GM12865 (cell line): ENCODE measurements around the gene NEDD1.

ENCODE experiments used
- DNase-seq: peaks from one replicate; pipeline ENCODE4 v3.0.0; 2010; ENCODE audit warnings: low read depth
- H3K4me3 ChIP-seq: 2 replicates; pipeline ENCODE4 v1.5.1; 2011; ENCODE audit warnings: mild to moderate bottlenecking, low read depth, low read length, control low read depth
- TF ChIP-seq, protein P1 (sequence below): IDR thresholded peaks from 2 replicates; pipeline ENCODE4 v1.5.1; 2011; ENCODE audit warnings: low read length, control low read depth, low read depth, inconsistent platforms; ENCODE audit not compliant: insufficient read depth; ENCODE audit errors: missing control alignments

Gene NEDD1

DNA sequence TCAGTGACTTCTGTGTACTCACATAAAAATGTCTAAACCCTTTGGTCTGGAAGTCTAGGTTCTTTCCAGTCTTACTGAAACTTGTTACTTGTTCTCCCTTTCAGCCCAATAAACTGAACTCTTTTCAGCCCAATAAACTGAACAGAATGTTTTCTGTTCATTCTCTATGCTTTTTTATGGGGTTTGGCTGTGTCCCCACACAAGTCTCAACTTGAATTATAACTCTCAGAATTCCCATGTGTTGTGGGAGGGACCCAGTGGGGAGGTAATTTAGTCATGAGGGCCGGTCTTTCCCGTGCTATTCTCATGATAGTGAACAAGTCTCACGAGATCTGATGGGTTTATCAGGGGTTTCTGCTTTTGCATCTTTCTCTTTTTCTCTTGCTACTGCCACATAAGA lies 15.0 kb upstream of the NEDD1 start:
- DNase-seq = peak; percentile 44
- no peak overlapping the region for H3K4me3 ChIP-seq
- TF ChIP-seq, protein P1, sequence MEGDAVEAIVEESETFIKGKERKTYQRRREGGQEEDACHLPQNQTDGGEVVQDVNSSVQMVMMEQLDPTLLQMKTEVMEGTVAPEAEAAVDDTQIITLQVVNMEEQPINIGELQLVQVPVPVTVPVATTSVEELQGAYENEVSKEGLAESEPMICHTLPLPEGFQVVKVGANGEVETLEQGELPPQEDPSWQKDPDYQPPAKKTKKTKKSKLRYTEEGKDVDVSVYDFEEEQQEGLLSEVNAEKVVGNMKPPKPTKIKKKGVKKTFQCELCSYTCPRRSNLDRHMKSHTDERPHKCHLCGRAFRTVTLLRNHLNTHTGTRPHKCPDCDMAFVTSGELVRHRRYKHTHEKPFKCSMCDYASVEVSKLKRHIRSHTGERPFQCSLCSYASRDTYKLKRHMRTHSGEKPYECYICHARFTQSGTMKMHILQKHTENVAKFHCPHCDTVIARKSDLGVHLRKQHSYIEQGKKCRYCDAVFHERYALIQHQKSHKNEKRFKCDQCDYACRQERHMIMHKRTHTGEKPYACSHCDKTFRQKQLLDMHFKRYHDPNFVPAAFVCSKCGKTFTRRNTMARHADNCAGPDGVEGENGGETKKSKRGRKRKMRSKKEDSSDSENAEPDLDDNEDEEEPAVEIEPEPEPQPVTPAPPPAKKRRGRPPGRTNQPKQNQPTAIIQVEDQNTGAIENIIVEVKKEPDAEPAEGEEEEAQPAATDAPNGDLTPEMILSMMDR = no peak

DNA sequence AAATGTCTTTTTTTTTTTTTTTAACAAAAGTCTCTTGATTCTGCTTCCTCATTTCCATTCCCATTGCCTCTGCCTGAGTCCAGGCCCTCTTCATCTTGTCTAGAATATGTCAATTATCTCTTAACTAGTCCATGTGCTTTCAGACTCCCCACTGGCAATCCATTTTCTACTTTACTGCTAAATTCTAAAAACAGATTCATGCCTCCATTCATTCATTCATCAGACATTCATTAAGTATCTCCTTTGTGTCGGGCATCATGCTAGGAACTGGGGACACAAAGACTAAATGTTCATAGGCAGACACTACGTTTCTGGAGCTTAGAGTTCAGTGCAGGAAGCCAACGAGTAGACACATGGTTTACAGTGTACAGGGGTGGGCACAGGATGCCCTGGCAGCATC lies 9.6 kb upstream of the NEDD1 start:
- DNase-seq = no peak
- H3K4me3 ChIP-seq = no peak overlapping the region
- TF ChIP-seq, protein P1 = no peak

DNA sequence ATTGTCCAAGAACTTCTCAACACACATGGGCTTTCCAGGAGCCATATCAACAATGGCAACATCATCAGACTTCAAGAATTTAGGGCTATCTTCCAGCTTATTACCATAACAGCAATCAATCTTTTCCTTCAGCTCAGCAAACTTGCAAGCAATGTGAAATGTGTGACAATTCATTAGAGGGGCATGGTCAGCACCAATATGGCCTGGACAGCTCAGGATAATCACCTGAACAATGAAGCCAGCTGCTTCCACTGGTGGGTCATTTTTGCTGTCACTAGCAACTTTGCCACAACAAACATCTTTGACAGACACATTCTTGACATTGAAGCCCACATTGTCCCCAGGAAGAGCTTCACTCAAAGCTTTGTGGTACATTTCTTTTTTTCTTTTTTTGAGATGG lies 5.9 kb upstream of the NEDD1 start:
- DNase-seq = no peak
- TF ChIP-seq, protein P1 = no peak
- no peak overlapping the region for H3K4me3 ChIP-seq

DNA sequence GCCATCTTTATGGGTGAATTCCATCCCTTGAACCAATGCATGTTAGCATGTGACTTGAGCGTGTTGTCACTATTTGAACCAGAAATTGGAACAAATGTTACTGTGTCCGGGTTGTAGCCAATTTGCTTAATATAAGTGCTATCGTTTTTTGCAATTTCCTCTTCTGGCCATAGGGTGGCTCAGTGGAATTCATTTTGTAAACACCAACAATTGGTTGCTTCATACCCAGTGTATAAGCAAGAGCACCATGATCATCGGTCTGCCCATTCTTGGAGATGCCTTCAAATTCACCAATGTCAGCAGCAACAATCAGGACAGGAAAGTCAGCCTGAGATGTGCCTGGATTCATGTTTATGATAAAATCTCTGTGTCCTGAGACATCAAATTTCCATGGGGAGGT lies 5.0 kb upstream of the NEDD1 start:
- DNase-seq = peak; percentile 39
- H3K4me3 ChIP-seq = no peak overlapping the region
- TF ChIP-seq, protein P1 = peak; percentile 7

DNA sequence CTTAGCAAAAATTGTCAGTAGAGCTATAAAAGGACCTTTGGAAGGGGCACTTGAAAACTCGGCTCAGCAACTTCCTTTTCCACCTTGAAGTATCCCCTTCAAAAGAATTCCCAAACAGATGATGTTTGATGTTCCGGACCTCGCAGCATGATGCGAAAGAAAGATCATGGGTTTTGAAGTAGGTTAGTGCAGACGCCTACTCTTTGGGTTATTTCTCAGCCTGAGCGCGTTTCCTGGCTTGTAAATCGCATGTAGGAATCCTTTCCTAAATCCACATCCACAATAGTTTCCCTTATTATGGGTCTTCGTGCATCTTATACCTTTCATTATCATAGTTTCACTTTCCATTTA lies 584 bp upstream of the NEDD1 start:
- TF ChIP-seq, protein P1 = no peak
- H3K4me3 ChIP-seq = peak overlapping the region; percentile 76
- DNase-seq = no peak

DNA sequence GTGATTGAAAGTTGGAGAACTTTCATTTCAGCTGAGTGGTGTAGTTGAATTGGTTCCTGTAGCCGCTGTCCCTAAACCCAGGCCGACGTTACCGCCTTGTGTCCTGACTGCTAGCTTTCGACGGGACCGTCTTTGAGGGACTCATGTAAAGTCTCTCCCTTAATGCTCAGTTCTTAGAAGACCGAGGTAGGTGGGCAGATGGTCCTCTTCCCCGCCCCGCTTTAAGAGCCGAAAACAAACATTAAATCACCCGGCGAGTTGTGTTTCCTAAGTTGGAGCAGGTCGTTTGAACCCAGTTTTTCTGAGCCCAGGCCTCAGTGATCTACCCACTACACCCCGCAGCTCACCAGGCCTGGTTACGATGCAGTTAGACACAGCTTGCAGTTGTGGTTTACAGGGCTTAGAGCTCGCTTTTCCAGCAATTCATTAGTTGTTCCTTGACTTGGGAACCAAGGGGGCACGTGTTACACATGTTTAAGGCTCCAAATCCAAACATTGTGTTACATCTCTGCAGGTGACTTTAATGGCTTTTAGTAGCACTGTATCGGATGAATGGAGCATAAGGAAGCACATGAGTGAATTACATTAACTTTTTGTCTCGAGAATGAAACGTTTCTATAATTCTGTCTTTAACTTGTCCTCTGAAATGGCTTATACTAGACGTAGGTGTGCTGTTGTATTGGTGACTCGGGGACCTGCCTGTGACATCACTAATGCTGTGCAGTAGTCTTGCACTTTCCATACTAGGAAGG lies 790 bp downstream of the NEDD1 start:
- TF ChIP-seq, protein P1 = no peak
- DNase-seq = peak; percentile 42
- peak overlapping the region; percentile 76 for H3K4me3 ChIP-seq

DNA sequence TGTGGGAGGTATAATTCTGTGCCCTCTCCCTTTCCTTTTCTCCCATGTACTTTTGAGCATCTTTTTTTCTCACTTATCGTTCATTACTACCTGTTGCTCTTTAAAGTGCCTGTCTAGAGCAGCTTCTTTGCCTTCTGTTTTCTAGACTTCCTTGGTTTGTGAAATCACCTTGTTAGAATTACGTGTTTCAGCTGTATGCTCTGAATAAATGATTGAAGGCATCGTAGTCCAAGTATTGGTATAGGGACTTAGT lies 1.3 kb downstream of the NEDD1 start:
- peak overlapping the region; percentile 76 for H3K4me3 ChIP-seq
- DNase-seq = no peak
- TF ChIP-seq, protein P1 = no peak
